DND-41 (cell line): ENCODE data around the gene SIX1.

ENCODE experiments used
- CTCF ChIP-seq: IDR thresholded peaks from 2 replicates; pipeline ENCODE4 v1.5.1; 2012; ENCODE audit warnings: borderline replicate concordance, low read length, moderate library complexity, mild to moderate bottlenecking; ENCODE audit not compliant: poor library complexity, severe bottlenecking; ENCODE audit errors: extremely low read depth
- EZH2 ChIP-seq: IDR thresholded peaks from 3 replicates; pipeline ENCODE4 v1.6.1; 2012; ENCODE audit warnings: borderline replicate concordance, low read depth, mild to moderate bottlenecking, moderate library complexity, low read length, inconsistent platforms; ENCODE audit not compliant: severe bottlenecking

DNA sequence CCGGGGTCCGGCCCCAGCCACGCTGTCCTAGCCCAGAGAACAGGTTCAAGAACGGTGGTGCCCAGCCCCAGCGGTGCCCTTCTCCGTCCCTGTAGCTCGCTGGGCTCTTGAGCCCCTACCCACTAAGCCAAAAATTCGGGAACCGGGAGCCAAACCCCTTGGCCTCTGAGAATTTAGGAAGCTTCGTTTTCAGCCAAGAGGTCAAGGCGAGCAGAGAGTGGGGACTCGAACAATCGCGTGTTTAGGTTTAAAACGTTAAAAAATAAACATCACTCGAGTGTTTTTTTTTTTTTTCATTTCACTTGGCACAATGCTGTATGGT, 6.2 kb downstream of the SIX1 start:
- TF ChIP-seq CTCF (no peak), EZH2 (no peak)
